K562 (cell line): ENCODE data around the gene SPIRE1. TPM values are rescaled to one million over a fixed set of nuclear protein-coding genes. Genes with fewer than 3 reads are reported as not detected.

Experiments used
- CXXC5 ChIP-seq: fragments of 250-450 bp; sonication (Bioruptor Pico); IDR thresholded peaks from 2 replicates; pipeline ENCODE4 v1.8.0; 2022; ENCODE audit warnings: inconsistent platforms, mild to moderate bottlenecking, moderate library complexity
- DMBX1 ChIP-seq: fragments of 250-450 bp; sonication (Bioruptor Pico); IDR thresholded peaks from 2 replicates; pipeline ENCODE4 v1.8.0; 2022; ENCODE audit warnings: inconsistent platforms, mild to moderate bottlenecking, moderate library complexity, borderline replicate concordance
- MTA1 ChIP-seq: fragments of 450-650 bp; IDR thresholded peaks from 2 replicates; pipeline ENCODE4 v1.6.1; 2017; ENCODE audit warnings: borderline replicate concordance
- NCOA4 ChIP-seq: fragments of 450-650 bp; IDR thresholded peaks from 2 replicates; pipeline ENCODE4 v1.6.1; 2018; ENCODE audit warnings: mild to moderate bottlenecking; ENCODE audit not compliant: partially characterized antibody
- RB1 ChIP-seq: fragments of 450-650 bp; IDR thresholded peaks from 2 replicates; pipeline ENCODE4 v1.6.1; 2017; ENCODE audit warnings: low read depth, mild to moderate bottlenecking
- ZBTB7A ChIP-seq: IDR thresholded peaks from 2 replicates; pipeline ENCODE4 v1.6.1; 2011; ENCODE audit warnings: low read depth, mild to moderate bottlenecking, low read length, moderate library complexity, borderline replicate concordance; ENCODE audit not compliant: control insufficient read depth
- ZNF507 ChIP-seq: conservative IDR thresholded peaks from 2 replicates; pipeline ENCODE4 v1.6.1; 2017; ENCODE audit warnings: missing genetic modification characterization, missing compliant biosample characterization
- polyA plus RNA-seq, 8 experiments: library from polyadenylated mRNA; depleted of rRNA in 4 of 8; stranded (reverse) in 5 of 8; unstranded in 3 of 8; fragments of >200 nt; fragmentation: Nextera tagmentation in 2 of 8; fragmentation: Illumina TruSeq in 1 of 8; extraction: Ambion mirVana in 2 of 8; extraction: Trizol in 1 of 8; gene quantifications; 2 replicates each; pipeline versions ENCODE4 v1.2.1 to v1.2.3, GENCODE V29; 2011 to 2014; ENCODE audit warnings: inconsistent platforms in 1 of 8, missing spikeins in 1 of 8
- total RNA-seq, 7 experiments: library from RNA; depleted of rRNA in 6 of 7; stranded (reverse); fragments of >200 nt in 6 of 7; fragmentation: Illumina TruSeq in 2 of 7; extraction: Trizol in 2 of 7; gene quantifications; 2 replicates each; pipeline versions ENCODE4 v1.2.1 to v1.2.3, GENCODE V29; 2011 to 2021; ENCODE audit warnings: low replicate concordance in 1 of 7
- TF ChIP-seq, protein P1 (sequence below): fragments of 250-450 bp; sonication (Bioruptor Pico); IDR thresholded peaks from 2 replicates; pipeline ENCODE4 v1.4.0; 2020
- TF ChIP-seq, protein P2 (sequence below): fragments of 250-450 bp; sonication (Bioruptor Pico); IDR thresholded peaks from 2 replicates; pipeline ENCODE4 v1.8.0; 2021; ENCODE audit warnings: borderline replicate concordance, mild to moderate bottlenecking, moderate library complexity; ENCODE audit not compliant: poor library complexity, severe bottlenecking
- TF ChIP-seq, protein P3 (sequence below): fragments of 450-650 bp; IDR thresholded peaks from 2 replicates; pipeline ENCODE4 v1.6.1; 2016; ENCODE audit warnings: missing biosample characterization, missing genetic modification characterization
- TF ChIP-seq, protein P4 (sequence below): IDR thresholded peaks from 3 replicates; pipeline ENCODE4 v1.6.1; 2011; ENCODE audit warnings: borderline replicate concordance, mild to moderate bottlenecking, moderate library complexity; ENCODE audit not compliant: insufficient read length; ENCODE audit errors: extremely low read depth
- TF ChIP-seq, protein P5 (sequence below): fragments of 250-450 bp; sonication (Bioruptor Pico); IDR thresholded peaks from 2 replicates; pipeline ENCODE4 v1.4.0; 2020; ENCODE audit warnings: mild to moderate bottlenecking, moderate library complexity

The SPIRE1 gene
- total and polyA plus RNA-seq, 9 of the 15 experiments (the other 6 are each of a cell fraction or from before 2014, with no cell fraction given) = 2.9 to 14.0 (median 10.2) TPM

DNA sequence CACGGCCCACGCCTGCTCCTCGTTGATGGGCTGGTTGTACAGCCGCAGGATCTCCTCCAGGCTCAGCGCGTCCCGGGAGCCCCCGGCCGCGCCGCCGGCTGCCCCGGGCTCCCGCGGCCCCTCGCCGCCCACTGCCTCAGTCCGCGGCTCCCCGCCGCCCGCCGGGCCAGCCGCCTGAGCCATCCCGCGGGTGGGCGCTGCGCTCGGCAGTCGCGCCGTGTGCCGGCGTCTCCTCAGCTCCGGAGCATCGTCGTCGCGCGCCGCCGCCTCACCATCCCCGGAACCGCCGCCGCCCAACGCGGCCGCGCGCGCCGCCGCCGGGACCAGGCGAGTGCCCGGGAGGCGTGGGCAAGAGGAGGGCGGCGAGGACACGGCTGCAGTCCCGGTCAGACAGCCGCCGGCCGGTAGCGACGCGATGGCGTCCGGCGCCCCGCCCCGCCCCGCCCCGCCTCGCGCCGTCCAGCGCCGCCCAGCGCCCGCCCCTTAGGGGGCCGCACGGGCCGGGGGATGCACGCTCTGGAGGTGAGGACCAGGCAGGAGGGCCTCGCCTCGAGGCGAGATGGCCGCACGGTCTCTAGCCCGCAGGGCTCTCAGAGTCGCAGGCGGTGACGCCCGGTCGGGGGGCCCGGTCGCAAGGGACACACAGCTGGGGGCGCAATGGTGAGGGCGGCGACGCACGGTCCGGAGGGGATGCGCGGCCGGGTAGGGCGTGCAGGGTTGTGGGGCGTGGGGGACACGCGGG is at the start of gene SPIRE1 (continued):
- TF ChIP-seq, protein P1, sequence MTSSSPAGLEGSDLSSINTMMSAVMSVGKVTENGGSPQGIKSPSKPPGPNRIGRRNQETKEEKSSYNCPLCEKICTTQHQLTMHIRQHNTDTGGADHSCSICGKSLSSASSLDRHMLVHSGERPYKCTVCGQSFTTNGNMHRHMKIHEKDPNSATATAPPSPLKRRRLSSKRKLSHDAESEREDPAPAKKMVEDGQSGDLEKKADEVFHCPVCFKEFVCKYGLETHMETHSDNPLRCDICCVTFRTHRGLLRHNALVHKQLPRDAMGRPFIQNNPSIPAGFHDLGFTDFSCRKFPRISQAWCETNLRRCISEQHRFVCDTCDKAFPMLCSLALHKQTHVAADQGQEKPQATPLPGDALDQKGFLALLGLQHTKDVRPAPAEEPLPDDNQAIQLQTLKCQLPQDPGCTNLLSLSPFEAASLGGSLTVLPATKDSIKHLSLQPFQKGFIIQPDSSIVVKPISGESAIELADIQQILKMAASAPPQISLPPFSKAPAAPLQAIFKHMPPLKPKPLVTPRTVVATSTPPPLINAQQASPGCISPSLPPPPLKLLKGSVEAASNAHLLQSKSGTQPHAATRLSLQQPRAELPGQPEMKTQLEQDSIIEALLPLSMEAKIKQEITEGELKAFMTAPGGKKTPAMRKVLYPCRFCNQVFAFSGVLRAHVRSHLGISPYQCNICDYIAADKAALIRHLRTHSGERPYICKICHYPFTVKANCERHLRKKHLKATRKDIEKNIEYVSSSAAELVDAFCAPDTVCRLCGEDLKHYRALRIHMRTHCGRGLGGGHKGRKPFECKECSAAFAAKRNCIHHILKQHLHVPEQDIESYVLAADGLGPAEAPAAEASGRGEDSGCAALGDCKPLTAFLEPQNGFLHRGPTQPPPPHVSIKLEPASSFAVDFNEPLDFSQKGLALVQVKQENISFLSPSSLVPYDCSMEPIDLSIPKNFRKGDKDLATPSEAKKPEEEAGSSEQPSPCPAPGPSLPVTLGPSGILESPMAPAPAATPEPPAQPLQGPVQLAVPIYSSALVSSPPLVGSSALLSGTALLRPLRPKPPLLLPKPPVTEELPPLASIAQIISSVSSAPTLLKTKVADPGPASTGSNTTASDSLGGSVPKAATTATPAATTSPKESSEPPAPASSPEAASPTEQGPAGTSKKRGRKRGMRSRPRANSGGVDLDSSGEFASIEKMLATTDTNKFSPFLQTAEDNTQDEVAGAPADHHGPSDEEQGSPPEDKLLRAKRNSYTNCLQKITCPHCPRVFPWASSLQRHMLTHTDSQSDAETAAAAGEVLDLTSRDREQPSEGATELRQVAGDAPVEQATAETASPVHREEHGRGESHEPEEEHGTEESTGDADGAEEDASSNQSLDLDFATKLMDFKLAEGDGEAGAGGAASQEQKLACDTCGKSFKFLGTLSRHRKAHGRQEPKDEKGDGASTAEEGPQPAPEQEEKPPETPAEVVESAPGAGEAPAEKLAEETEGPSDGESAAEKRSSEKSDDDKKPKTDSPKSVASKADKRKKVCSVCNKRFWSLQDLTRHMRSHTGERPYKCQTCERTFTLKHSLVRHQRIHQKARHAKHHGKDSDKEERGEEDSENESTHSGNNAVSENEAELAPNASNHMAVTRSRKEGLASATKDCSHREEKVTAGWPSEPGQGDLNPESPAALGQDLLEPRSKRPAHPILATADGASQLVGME (CRISPR knock-in tag) = no peak
- TF ChIP-seq RB1 (peak; percentile 68), NCOA4 (no peak), DMBX1 (no peak), MTA1 (no peak), CXXC5 (peak; percentile 81), ZNF507 (tag) (no peak), ZBTB7A (peak; percentile 10; the same call in 1 of the 2 replicates)
- TF ChIP-seq, protein P2, sequence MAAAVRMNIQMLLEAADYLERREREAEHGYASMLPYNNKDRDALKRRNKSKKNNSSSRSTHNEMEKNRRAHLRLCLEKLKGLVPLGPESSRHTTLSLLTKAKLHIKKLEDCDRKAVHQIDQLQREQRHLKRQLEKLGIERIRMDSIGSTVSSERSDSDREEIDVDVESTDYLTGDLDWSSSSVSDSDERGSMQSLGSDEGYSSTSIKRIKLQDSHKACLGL (CRISPR knock-in tag) = no peak
- TF ChIP-seq, protein P3, sequence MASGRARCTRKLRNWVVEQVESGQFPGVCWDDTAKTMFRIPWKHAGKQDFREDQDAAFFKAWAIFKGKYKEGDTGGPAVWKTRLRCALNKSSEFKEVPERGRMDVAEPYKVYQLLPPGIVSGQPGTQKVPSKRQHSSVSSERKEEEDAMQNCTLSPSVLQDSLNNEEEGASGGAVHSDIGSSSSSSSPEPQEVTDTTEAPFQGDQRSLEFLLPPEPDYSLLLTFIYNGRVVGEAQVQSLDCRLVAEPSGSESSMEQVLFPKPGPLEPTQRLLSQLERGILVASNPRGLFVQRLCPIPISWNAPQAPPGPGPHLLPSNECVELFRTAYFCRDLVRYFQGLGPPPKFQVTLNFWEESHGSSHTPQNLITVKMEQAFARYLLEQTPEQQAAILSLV (tag) = no peak
- TF ChIP-seq, protein P4, sequence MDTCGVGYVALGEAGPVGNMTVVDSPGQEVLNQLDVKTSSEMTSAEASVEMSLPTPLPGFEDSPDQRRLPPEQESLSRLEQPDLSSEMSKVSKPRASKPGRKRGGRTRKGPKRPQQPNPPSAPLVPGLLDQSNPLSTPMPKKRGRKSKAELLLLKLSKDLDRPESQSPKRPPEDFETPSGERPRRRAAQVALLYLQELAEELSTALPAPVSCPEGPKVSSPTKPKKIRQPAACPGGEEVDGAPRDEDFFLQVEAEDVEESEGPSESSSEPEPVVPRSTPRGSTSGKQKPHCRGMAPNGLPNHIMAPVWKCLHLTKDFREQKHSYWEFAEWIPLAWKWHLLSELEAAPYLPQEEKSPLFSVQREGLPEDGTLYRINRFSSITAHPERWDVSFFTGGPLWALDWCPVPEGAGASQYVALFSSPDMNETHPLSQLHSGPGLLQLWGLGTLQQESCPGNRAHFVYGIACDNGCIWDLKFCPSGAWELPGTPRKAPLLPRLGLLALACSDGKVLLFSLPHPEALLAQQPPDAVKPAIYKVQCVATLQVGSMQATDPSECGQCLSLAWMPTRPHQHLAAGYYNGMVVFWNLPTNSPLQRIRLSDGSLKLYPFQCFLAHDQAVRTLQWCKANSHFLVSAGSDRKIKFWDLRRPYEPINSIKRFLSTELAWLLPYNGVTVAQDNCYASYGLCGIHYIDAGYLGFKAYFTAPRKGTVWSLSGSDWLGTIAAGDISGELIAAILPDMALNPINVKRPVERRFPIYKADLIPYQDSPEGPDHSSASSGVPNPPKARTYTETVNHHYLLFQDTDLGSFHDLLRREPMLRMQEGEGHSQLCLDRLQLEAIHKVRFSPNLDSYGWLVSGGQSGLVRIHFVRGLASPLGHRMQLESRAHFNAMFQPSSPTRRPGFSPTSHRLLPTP = no peak
- TF ChIP-seq, protein P5, sequence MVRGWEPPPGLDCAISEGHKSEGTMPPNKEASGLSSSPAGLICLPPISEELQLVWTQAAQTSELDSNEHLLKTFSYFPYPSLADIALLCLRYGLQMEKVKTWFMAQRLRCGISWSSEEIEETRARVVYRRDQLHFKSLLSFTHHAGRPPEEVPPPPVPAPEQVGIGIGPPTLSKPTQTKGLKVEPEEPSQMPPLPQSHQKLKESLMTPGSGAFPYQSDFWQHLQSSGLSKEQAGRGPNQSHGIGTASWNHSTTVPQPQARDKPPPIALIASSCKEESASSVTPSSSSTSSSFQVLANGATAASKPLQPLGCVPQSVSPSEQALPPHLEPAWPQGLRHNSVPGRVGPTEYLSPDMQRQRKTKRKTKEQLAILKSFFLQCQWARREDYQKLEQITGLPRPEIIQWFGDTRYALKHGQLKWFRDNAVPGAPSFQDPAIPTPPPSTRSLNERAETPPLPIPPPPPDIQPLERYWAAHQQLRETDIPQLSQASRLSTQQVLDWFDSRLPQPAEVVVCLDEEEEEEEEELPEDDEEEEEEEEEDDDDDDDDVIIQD (CRISPR knock-in tag) = no peak
